ENCODE results near the gene GALNT7. TPM values are rescaled to one million over a fixed set of nuclear protein-coding genes. Genes with fewer than 3 reads are reported as not detected.

GALNT7 gene
- total RNA-seq, 1 experiment from 2014 or later = 156 TPM

- no TSS peak for BruUV-seq (replicated peaks)
- H3K27ac ChIP-seq (ENCODE audit: low read length) = no peak overlapping the region
- in situ Hi-C loops (cut with HindIII; ENCODE audit: low pct_unique_long_range_greater_than_20kb, low sequenced_read_pairs) = no loop called here
- DNase-seq (ENCODE audit: low read depth, low spot score) = no peak
- no peak overlapping the region for H3K4me3 ChIP-seq (ENCODE audit: low read depth in 2 of 2, low read length in 2 of 2)
- H3K27me3 ChIP-seq (ENCODE audit: control insufficient read depth, insufficient read depth, low read length) = no peaks in the 10 kb centered on the region
- POLR2A ChIA-PET = no interaction called here
- TF ChIP-seq TCF7L2 (IDR thresholded peaks at IDR 0.05; ENCODE audit: low read depth, low read length) = no peak
- TF ChIP-seq REST (IDR thresholded peaks at IDR 0.05; ENCODE audit: insufficient read depth in 1 of 2, low read depth in 2 of 2, low read length in 1 of 2) = no peak
- no peak for TF ChIP-seq SIN3A (IDR thresholded peaks at IDR 0.05; ENCODE audit: borderline replicate concordance, insufficient read depth, low read depth, low read length)
- no peak for TF ChIP-seq POLR2AphosphoS5 (IDR thresholded peaks at IDR 0.05; ENCODE audit: low read depth, low read length)
- intact Hi-C loops (cut with micrococcal nuclease; ENCODE audit: unreplicated experiment) = no loop called here
- CTCF ChIA-PET = no interaction called here
- H3K36me3 ChIP-seq (ENCODE audit: control insufficient read depth, insufficient read depth, low read length) = no peaks in the 10 kb centered on the region
- H3K9me3 ChIP-seq (ENCODE audit: control insufficient read depth, insufficient read depth, low read depth, low read length) = no peaks in the 10 kb centered on the region
- H3K4me1 ChIP-seq (ENCODE audit: control insufficient read depth, insufficient read depth, low read length) = no peaks in the 10 kb centered on the region
- ATAC-seq = no peak
Measured at GRCh38 chr4:173343832-173344397, 175.3 kb downstream of the GALNT7 start.

DNA sequence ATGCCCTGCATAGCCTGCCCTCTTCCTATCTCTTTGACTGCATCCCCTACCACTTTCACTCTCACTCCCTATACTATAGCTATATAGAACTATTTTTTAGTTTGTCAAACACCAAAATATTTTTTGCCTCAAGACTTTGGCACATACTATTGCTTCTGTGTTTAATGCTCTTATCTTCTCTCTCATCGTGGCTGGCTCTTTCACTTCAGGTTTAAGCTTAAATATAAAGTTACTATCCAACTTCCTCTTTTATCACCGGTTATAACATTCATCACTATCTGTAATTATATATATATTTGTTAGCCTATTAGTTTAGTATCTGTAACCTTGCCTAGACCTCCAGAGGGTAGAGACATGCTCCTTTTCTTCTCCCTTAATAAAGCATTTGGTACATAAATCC lies 177.0 kb downstream of the GALNT7 start:
- in situ Hi-C loops (cut with HindIII; ENCODE audit: low pct_unique_long_range_greater_than_20kb, low sequenced_read_pairs) = no loop called here
- no peak overlapping the region for H3K27ac ChIP-seq (ENCODE audit: low read length)
- H3K4me3 ChIP-seq (ENCODE audit: low read depth in 2 of 2, low read length in 2 of 2) = no peak overlapping the region
- H3K36me3 ChIP-seq (ENCODE audit: control insufficient read depth, insufficient read depth, low read length) = no peaks in the 10 kb centered on the region
- ChIA-PET CTCF (no interaction called here), POLR2A (interaction anchor here (0.6 kb wide), 1 partner anchor 9 kb away, joined by 3 read pairs; no protein-coding TSS in a partner anchor)
- H3K27me3 ChIP-seq (ENCODE audit: control insufficient read depth, insufficient read depth, low read length) = no peaks in the 10 kb centered on the region
- H3K9me3 ChIP-seq (ENCODE audit: control insufficient read depth, insufficient read depth, low read depth, low read length) = no peaks in the 10 kb centered on the region
- ATAC-seq (no peak), DNase-seq (ENCODE audit: low read depth, low spot score) (no peak)
- intact Hi-C loops (cut with micrococcal nuclease; ENCODE audit: unreplicated experiment) = no loop called here
- no peak for TF ChIP-seq SIN3A (IDR thresholded peaks at IDR 0.05; ENCODE audit: borderline replicate concordance, insufficient read depth, low read depth, low read length)
- TF ChIP-seq REST (IDR thresholded peaks at IDR 0.05; ENCODE audit: insufficient read depth in 1 of 2, low read depth in 2 of 2, low read length in 1 of 2) = no peak
- TF ChIP-seq, protein P1, sequence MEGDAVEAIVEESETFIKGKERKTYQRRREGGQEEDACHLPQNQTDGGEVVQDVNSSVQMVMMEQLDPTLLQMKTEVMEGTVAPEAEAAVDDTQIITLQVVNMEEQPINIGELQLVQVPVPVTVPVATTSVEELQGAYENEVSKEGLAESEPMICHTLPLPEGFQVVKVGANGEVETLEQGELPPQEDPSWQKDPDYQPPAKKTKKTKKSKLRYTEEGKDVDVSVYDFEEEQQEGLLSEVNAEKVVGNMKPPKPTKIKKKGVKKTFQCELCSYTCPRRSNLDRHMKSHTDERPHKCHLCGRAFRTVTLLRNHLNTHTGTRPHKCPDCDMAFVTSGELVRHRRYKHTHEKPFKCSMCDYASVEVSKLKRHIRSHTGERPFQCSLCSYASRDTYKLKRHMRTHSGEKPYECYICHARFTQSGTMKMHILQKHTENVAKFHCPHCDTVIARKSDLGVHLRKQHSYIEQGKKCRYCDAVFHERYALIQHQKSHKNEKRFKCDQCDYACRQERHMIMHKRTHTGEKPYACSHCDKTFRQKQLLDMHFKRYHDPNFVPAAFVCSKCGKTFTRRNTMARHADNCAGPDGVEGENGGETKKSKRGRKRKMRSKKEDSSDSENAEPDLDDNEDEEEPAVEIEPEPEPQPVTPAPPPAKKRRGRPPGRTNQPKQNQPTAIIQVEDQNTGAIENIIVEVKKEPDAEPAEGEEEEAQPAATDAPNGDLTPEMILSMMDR (IDR thresholded peaks at IDR 0.05) = no peak
- no peak for TF ChIP-seq TCF7L2 (IDR thresholded peaks at IDR 0.05; ENCODE audit: low read depth, low read length)
- TF ChIP-seq POLR2AphosphoS5 (IDR thresholded peaks at IDR 0.05; ENCODE audit: low read depth, low read length) = no peak
- no TSS peak for BruUV-seq (replicated peaks)
- no peaks in the 10 kb centered on the region for H3K4me1 ChIP-seq (ENCODE audit: control insufficient read depth, insufficient read depth, low read length)
